Measurements from ENCODE around the gene PARD3B.

The PARD3B gene

DNA sequence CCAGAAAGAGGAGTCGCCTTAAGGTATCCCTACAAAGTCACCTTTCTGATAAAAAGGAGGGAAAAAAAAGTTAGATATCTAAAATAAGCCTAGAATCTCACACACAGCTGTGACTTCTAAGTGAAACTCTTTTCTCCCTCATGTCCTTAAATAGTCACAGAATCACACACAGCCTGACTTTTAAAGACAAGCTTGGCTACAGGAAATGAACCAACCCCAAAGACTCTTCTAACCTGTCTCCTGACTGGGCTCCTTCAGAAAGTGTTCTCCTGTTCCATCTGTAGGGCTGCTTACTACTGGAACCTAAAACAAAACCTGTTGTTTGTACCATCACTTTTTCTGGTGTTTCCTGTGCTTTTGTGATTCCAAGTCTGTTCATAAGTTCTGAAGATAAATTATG, 1074.3 kb downstream of the PARD3B start:
- DNase-seq (ENCODE audit: low read depth): no peak

DNA sequence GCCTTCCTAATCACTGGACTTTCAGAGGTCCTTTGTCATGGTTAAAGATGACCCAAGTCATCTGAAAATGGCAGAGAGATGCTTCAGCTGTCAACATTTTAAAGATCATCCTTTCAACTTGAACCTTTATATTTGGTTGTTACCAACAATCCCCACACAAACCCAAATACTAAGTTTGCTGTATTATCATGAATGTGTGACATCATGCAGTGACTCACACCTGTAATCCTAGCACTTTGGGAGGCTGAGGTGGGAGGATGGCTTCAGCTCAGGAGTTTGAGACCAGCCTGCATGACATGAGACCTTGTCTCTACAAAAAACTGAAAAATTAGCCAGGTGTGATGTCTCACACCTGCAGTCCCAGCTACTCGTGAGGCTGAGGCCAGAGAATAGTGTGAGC, 1081.8 kb downstream of the PARD3B start:
- DNase-seq (ENCODE audit: low read depth): no peak

DNA sequence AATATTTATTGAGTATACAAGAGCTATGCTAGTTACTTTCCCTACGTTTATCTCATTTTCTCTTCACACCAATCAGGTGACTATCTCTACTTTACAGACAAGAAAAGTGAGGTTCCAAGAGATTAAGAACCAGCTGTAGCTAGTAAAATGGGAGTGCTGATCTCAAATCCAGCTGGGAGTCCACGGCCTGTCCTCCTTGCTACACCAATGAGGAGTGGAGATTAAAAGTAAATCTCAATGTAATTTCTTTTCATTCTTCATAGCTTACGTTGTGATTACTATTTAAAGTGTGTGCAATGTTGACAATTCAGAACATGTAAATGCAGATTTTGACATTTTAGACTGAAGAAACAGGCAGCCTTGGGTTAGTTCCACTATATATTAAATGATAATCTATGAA, 1083.1 kb downstream of the PARD3B start:
- no peak for DNase-seq (ENCODE audit: low read depth)

DNA sequence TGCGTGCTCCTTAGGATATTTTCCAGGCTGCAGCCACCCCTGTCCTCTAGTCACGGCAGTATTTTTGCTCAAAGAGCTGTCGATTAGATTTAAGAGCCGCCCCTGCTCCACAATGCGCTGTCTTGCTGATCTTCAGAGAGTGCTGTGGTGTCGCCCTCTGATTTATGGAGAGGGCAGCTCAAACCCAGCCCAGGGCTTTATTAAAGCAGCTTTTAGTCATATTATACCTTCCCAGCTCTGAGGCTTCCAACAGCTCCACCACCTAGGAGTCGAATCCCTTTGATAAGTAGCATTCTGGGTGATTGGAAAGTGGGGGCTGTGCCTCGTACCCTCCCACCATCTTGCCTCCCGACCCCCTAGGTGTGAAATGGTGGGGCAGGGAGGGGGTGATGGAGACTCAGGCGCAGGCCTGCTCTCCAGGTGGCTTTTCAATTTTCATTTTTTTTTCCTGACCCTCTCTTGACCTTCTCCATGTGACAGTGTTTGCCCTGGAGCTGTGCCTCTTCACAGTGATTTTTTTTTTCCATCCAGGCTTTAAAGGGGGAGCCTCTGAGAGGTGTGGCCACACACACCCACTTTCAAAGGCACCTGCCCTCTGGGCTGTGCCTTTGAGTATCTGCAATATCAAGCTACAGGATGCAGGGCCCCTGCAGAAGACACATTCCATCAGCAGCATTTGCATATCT, 1084.0 kb downstream of the PARD3B start:
- no peak for DNase-seq (ENCODE audit: low read depth)

DNA sequence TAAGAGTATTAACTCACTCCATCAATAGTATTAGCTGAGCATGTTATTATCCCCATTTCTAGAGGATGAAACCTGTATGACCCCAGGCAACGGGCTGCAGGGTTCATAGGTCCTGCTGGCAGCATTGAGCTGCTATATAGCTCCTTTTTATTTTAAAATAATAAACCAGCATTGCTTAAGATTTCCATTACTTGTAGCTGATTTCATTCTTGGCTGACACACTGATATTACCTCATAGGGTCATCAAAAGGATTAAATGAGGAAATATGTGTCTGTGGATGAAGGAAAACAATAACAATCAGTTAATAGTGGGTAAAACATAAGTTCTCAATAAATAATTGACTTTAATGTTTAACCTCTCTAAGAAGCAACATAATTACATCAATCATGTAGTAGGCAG, 1088.7 kb downstream of the PARD3B start:
- DNase-seq (ENCODE audit: low read depth): no peak

DNA sequence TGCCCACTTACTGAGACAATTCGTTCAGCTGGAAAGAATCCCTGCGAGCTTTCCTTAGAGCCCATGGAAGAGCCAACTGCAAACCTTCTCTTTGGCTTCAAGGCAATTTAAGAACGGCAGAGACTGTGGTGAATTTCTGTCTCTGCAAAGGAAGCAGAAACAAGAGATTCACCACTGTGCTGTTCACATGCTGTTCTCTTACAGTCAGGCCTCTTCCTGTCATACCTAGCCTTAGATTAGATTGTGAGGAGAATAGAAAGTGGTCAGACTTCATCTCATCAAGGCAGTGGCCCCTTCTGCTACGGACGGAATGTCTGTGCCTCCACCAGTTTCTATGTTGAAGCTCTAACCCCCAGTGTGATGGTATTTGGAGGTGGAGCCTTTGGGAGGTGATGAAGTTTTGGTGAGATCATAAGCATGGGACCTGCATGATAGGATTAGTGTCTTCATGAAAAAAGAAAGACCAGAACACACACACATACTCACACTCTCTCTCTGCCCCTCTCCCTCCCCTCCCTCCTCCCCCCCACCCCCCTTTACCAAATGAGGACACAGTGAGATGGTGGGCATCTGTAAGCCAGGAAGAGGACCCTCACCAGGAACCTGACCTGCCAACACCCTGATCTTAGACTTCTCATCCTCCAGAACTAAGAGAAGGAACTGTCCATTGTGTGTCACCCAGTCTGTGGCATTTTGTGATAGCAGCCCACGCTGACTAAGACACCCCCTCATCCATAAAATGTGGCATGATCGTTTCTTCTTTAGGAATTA, 1091.5 kb downstream of the PARD3B start:
- DNase-seq (ENCODE audit: low read depth): no peak

DNA sequence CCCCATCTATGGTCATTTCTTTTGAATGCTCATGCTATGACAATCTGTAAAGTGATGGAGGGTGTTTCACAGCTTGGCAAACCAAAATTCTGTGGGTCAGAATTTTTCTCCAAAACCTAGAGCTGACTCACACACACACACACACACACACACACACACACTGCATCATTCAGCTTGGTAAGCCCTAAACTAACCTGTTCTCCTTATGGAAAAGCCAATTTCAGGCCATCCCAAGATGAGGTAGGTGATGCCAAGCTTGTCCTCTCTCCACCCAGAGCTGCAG, 1092.0 kb downstream of the PARD3B start:
- no peak for DNase-seq (ENCODE audit: low read depth)

DNA sequence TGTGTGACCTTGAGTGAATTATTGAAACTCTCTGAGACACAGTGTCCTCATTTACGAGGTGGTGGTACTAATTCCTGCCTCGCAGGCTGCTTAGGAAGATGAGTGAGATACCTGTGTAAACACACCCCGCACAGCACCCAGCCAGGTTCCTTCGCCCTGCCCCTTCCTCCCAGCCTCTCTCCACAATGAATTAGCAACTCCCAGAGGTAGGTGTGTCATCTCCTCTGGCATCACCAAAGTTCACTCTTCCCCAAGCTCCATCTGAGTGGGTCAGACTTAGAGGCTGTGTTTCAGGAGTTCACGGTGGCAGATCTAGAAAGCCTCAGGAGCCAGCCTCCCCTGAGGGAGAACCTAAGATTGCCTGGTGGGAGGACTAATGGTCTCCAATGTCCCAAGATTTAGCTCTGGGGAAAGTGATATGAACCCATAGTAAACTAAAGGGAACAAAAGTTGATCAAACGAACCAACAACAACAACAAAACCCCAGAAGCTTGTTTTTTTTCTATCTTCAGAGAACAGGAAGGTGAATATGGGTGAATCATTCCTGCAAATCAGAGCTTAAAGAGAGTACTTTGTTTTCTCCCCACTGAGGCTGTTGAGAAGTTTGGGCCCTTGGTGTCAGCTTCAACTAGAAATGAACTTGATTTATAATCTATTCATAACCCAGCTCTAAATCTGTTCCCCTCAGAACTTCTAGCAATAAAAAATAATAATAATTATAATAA, 1092.7 kb downstream of the PARD3B start:
- DNase-seq (ENCODE audit: low read depth): no peak

DNA sequence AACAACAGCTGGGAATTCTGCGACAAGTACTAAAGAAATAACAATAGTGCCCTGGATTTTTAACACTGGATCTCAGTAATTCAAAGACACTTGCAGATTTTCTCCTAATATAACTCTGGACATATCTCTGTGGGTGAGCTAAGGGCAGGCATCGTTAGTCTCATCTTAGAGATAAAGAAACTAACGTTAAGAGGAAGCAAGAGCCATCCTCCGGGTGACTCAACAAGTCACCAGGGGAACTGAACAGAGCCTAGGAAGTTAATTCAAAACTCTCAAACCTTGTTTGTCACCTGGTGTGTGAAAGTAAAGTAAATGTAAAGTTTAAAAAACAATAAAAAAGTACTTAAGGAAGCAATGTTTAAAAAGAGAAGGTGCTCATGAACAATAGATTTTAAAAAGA, 1095.4 kb downstream of the PARD3B start:
- no peak for DNase-seq (ENCODE audit: low read depth)

DNA sequence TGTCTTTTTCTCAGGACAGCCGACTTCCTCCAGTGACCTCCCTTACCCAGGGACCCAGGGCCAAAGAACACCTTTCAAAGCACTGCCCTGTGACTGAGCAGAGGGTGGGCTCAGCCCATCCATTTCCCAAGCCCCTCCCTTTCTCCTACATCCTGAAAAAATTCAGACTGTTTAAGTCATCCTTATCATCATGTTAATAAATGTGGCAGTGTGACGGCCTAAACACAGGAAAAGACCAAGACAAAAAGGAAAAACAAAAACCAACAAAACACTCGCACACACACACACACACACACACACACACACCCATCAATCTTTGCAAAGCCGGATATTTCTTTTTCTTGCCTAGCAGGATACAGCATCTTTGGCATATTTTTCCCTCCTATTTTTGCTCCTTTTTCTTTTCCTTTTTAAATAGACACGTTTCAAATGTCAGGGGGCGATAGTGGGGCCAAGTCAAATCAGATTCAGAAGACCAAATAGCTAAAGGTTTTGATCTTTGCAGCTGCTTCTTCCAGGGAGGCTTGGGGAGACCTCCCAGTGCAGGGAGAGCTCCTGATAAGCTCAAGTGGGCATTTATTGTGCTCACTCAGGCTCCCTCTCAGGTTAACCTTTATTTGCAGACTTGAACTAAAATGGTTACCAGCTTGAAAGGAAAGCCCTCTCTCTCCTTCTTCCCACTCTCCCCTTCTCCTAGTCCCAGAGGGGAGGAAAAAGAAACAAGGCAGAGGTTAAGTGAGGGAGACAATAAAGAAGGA, 1097.5 kb downstream of the PARD3B start:
- DNase-seq (ENCODE audit: low read depth): no peak

DNA sequence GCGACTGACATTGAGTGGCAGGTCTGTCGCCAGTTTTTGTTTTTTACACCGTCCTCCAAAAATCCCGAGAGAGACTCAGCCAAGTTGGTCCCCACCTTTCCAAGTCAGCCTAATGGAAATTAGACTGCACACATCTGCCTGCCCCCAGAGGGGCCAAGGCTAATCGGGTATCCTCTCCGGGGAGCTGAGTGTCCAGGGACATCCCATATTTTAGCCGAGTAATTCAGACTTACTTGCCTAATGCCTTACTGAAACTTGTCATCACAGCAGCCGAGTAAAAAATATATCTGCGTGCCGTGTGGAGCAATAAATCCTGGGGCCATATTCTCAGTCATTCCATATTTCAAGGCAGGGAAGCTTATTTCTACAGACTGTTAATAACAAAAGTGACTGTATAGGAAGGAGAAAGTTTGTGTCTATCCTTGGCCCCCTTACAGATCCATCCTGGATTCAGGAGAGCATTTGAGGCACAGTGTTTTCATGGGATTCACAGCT, 1098.2 kb downstream of the PARD3B start:
- DNase-seq (ENCODE audit: low read depth): no peak

DNA sequence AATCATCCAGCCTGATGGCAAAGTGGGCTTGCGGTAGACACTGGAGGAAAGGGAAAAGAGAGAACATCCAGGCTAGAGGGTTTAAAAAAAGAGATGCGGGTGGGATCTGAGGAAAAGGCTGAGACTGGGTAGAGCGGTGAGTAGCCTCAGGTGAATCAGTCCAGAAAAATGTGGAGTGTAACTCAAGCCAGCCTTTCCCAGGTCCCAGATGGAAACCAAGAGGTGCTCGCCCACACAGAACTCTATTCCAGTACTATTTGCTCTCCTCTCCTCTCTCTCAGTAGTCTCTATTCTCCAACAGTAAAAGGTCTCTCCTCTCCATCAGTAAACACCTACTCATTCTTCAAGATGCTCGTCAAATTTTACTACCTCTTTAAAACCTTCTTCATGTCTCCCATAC, 1098.7 kb downstream of the PARD3B start:
- no peak for DNase-seq (ENCODE audit: low read depth)

DNA sequence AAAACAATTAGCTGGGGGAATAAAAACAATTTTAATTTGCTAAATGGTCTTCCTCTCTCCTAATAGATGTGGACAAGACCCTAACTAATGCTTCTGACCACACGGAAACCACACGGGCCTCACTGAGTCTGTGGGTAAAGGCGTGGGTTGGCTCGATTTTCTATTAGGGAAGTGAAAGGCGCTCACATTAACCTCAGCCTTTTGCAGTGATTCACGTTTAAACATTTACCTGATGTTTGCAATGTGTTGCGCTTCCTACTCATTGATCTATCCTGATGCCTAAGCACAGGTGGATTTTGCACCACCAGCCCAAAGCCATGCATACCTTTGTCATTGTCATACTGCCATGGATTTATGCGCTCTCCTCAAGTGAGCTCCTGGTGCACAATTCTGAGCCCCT, 1101.4 kb downstream of the PARD3B start:
- DNase-seq (ENCODE audit: low read depth): no peak

DNA sequence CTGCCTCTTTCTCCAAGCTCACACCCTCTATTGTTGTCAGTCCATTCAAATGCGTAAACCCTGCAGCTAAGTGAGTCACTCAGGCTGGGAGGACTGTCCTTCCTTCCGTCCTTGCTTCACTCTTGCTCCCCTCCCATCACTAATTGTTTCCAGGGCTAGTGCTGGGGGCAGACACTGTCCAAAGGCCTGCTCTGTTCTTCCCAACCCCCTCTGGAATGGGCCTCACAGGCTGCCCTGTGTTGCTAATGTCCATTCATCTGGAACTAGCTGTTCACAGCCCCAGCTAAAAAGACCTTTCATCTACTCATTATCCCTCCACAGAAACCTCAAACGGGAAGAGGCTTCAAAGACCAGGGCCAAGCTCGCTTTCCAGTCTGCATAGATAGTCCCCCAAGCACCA, 1105.2 kb downstream of the PARD3B start:
- DNase-seq (ENCODE audit: low read depth): peak; percentile 88

DNA sequence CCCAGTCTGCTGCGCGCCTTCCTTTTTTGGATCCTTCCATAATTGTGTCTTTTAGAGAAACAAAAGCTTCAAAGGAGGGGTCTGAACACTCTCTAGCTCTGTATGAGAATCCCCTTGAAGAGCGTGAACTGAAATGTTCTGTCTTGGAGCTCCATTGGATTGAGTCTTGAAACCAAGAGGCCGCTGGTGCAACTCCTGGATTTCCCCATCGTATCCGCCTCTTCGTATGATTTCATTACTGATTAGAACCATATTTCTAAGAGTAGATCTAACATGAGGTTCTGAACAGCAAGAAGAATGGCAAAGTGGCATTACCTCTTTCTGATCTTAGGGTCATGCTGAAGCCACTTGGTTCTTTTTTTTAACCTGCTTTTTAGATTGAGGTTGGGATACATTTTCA, 1105.7 kb downstream of the PARD3B start:
- no peak for DNase-seq (ENCODE audit: low read depth)

DNA sequence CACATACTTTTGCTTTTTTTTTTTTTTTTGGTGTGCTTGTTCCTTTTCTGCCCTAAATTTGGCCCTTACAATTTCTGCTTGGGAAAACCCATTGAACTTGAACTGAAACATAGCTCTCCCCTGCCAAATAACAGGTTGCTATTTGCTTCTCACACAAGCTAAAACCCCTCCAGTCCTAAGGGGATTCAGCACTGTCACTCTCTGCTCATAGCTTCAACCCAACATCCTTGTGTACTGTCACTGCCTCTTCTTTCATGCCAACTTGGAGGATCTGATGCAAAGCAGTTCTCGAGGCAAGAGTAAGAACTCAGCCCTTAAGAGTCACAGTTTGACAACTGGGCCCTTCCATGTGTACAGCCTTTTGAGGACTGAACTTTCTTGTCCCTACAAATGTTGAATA, 1106.4 kb downstream of the PARD3B start:
- DNase-seq (ENCODE audit: low read depth): no peak

DNA sequence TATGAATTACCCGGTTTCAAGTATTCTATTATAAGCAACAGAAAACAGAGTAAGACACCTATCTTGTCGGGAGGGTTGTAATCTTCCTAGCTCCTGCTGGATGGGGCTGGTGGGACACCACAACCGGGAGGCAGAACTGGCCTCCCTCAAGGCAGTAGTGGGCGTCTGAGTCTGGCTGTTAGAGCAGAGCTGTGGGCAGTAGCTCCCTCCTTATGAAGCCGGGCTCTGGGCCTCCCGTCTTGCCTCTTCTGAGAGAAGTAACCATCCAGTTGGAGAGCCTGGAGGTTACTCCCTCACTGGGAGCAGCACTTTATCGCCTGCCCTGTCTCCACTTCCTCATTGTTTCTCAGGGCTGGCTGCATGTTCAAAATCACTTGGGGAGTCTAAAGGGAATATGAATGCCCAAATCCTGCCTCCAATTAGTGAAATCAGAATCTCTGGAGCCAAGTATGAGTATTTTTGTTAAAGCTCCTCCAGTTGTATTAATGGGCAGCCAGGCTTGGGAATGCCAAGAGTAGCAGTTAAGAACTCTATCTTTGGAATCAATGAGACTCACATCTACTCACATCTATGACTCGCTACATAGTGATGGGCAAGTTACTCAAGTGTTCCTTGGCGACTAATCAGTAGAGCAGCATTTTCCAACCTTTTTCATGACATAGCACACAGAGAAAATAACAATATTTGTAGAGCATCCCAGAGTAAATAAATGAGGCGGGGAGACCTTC, 1109.8 kb downstream of the PARD3B start:
- peak; percentile 68 for DNase-seq (ENCODE audit: low read depth)

DNA sequence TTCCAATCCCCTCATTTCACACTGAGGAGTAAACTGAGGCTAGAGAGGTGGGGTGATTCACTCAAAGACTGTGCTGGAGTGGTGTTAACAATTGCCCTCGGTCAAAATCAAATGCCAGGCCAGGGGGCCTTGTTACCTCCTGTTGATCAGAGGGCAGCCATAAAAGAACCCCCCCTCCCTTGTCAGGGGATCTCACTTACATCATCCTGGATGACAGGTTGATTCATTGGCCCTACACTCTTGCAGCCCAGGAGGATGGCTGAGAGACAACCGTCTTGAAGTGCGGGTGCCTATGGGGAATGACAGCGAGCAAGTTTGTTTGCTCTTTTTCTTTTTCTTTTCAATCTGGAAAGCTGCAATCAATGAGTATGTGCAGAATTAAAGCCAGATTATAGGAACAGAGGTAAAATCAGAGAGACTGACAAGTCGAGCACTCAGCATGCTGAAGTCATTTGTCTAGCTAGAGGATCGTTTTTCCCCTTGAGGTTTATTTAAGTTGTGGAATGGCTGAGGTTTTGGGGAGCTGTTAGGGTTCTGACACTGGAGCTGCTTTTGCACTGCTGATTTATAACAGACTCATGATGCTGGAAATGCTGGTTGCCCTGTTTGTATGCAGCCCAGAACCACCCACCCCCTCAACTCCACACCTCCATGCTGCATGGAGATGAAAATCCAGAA, 1110.6 kb downstream of the PARD3B start:
- DNase-seq (ENCODE audit: low read depth): no peak

DNA sequence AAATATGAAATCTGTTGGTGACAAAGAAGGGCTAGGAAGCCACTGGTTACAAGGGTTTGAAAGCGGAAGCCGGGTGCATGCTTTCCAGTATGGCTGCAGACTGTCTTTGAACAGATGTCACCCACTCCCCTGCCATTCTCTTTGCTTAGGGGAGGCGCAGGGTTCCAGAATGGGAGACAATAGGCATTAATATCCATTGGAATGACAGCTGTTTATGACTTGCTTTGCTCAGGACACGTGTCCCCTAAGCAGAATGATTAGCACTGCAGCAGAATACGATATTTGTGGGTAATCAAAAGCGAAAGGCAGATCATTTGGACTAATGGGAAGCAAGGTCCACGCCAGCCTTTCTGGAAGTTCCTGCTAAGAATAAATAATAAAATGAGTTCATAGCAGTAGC, 1111.2 kb downstream of the PARD3B start:
- DNase-seq (ENCODE audit: low read depth): no peak

DNA sequence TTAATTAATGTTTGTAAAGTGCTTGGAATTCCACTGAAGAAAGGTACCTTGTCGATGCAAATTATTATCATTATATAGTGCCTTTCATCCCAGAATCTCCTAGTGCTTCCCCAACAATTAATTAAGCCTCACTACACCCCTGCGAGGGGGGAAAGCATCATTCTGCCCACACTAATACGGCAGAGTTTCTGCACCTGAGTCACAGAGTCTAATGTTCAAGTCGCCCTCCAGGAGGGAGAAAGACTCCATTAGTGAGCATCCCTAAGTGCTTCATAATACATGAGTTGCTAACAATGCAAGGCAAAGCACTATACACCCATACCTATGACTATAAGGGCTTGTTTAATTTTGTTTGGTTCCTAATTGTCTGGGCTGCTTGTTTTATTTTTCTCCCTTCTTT, 1111.7 kb downstream of the PARD3B start:
- no peak for DNase-seq (ENCODE audit: low read depth)

DNA sequence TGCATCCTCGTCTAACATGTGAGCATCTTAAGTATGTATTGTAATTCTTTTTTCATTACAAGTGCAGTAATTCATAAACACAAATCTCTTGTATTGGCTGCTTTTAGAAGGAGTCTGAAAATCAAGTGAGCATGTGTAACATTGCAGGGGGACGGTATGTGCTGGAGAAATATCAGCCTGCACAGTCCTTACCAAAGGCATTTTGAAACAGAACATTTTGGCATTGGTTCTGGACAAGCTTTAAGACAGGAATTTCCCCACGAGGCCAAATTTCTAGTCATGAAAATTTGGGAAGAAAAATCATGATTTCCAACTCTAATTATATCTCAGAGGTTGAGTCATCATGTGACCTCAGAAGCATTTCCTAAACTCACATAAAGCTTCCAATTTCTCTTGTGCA, 1112.3 kb downstream of the PARD3B start:
- peak; percentile 90 for DNase-seq (ENCODE audit: low read depth)
